Uterus (tissue), 2 donors: ENCODE measurements around the gene WNT6.

Experiments used
- CTCF ChIP-seq, 4 experiments: fragments of 200-600 bp in 2 of 4; fragments of 450-650 bp in 2 of 4; sonication (generic) in 2 of 4; IDR thresholded peaks; one replicate each; pipeline ENCODE4 v1.5.1; 2016 to 2019; ENCODE audit warnings: antibody characterized with exemption in 4 of 4, mild to moderate bottlenecking in 2 of 4, moderate library complexity in 1 of 4
- POLR2A ChIP-seq, 2 donors: fragments of 450-650 bp; IDR thresholded peaks; one replicate each; pipeline ENCODE4 v1.6.1; 2016; ENCODE audit warnings: antibody characterized with exemption in 2 of 2, mild to moderate bottlenecking in 1 of 2, moderate library complexity in 1 of 2

GRCh38 chr2:218894880-218895157 is 35.2 kb downstream of the WNT6 start:
- TF ChIP-seq CTCF (IDR thresholded peaks at IDR 0.05): no peak
- no peak for TF ChIP-seq POLR2A (IDR thresholded peaks at IDR 0.05)
